IPS-18c (cell line): ENCODE results near the gene RAB10.

ENCODE experiments used
- H3K4me3 ChIP-seq: 2 replicates; pipeline ENCODE4 v1.7.0; 2013; ENCODE audit warnings: low read depth, mild to moderate bottlenecking, low read length, moderate library complexity; ENCODE audit not compliant: insufficient read depth
- H3K9me3 ChIP-seq: one replicate; pipeline ENCODE4 v1.6.1; 2013; ENCODE audit warnings: mild to moderate bottlenecking, low read length, moderate library complexity; ENCODE audit not compliant: control insufficient read depth, insufficient read depth

The RAB10 gene

DNA sequence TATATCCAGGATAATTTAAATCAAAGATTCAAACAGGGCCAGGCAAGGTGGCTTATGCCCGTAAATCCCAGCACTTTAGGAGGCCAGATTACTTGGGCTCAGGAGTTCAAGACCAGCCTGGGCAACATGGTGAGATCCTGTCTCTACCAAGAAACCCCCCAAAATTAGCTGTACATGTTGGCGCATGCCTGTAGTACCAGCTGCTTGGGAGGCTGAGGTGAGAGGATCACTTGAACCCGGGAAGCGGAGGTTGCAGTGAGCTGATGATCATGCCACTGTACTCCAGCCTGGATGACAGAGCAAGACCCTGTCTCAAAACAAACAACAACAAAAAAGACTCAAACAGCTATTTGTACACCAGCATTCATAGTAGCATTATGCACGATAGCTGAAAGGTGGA is 9.2 kb downstream of the RAB10 start:
- H3K4me3 ChIP-seq: no peak overlapping the region
- no peaks in the 10 kb centered on the region for H3K9me3 ChIP-seq

DNA sequence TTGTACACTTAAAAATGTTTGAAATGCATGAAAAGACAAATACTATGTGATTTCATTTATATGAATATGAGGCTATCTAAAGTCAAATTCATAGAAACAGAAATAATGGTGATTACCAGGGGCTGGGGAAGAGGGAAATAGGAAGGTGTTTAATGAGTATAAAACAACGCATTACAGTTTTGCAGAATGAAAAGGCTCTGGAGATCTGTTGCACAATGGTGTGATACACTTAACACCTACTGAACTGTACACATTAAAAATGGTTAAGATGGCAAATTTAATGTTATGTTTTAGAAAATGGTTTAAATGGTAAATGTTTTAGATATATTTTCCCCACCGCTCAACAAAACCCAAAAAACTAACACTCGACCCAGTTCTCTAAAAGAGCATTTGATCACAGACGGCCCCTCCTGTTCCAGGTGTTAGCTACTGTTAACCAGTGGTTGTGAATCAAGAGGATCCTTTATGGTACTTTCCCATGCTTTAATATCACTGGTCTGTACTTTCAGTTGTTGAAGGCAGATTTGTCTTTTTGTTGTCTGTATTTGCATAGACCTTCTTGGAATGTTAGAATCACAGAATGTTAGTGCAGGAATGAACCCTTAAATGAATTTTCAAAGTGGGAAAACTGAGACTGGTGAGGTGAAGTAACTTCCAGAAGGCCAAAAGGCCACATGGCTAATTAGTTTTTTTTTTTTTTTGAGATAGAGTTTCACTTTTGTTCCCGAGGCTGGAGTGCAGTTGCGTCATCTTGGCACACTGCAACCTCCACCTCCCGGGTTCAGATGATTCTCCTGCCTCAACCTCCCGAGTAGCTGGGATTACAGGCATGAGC is 10.2 kb downstream of the RAB10 start:
- Histone ChIP-seq H3K9me3 (no peaks in the 10 kb centered on the region), H3K4me3 (no peak overlapping the region)

DNA sequence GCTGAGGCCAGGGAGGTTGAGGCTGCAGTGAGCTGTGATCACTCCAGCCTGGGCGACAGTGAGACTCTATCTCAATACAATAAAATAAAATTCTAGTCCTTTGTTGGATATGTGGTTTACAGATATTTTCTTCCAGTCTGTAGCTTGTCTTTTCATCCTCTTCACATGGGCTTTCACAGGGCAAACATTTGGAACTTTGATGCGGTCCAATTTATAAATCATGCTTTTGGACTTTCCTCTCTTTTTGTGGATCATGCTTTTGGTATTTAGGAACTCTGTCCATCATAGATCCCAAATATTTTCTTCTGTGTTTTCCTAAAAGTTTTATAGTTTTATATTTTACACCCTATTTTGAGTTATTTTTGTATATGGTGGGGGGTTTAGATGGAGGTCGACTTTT is 14.9 kb downstream of the RAB10 start:
- no peaks in the 10 kb centered on the region for H3K9me3 ChIP-seq
- H3K4me3 ChIP-seq: no peak overlapping the region

DNA sequence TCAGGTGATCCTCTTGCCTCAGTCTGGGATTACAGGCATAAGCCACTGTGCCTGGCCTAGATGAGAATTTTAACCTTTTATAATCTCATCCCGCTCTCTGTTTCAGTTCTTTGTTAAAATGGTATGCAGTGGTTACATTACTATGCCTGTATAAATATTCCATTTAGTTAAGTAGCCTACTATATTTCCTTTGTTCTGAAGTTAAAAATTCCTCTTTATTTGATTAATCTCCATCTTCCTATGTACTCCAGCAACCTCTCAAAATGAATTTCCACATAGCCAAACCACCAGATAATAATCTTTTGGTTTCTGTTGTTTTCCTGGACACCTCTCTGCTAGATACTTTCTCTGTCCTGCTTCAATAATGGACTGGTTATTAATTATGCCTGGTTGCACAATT is 15.8 kb downstream of the RAB10 start:
- no peak overlapping the region for H3K4me3 ChIP-seq
- no peaks in the 10 kb centered on the region for H3K9me3 ChIP-seq

DNA sequence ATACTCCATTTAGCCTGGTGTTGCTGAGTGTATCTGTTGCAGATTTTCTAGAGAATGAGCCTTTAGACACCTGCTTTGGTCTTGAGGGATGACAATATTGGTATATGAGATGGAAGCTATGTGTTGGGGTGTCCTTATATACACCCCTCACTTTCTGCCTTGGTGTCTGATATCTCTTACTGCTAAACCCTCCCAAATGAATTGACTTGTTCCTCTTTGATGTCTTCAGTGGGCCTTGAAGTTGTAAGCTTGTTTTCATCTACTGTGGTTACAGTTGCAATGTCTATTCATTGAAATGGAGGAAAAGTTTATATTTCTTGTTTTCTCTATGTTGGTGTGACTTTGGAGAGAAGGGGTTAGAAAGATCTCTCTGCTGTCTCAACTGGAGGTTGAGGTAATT is 18.9 kb downstream of the RAB10 start:
- Histone ChIP-seq H3K9me3 (no peaks in the 10 kb centered on the region), H3K4me3 (no peak overlapping the region)

DNA sequence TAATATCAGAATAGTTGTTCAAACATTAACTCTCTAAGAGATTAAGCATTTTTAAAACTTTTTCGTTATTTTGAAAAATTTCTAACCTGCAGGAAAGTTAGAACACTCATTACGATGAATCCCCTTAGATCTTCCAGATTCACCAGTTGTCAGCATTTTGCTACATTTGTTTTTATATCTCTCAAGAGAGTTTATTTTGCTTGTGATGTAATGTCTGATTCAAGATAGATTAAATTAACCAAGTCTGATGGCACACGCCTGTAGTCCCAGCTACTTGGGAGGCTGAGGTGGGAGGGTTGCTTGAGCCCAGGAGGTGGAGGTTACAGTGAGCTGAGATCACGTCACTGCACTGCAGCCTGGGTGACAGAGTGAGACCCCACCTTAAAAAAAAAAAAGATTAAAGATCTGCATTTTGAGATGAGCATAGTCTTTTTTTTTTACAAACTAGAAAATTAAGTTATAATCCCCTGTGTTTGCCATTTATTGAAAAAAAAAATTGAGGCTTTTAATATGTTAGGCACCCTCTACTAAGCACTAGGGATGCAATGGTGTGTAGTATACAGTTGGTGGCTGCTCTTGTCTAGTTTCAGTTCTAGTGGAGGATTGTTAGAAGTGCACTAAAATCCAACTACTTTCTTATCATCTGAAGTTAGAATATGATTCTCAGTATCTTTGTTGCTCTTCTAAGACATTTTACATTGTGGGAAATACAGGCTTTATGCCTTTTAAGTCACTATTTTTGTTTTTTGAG is 20.9 kb downstream of the RAB10 start:
- H3K4me3 ChIP-seq: no peak overlapping the region
- no peaks in the 10 kb centered on the region for H3K9me3 ChIP-seq

DNA sequence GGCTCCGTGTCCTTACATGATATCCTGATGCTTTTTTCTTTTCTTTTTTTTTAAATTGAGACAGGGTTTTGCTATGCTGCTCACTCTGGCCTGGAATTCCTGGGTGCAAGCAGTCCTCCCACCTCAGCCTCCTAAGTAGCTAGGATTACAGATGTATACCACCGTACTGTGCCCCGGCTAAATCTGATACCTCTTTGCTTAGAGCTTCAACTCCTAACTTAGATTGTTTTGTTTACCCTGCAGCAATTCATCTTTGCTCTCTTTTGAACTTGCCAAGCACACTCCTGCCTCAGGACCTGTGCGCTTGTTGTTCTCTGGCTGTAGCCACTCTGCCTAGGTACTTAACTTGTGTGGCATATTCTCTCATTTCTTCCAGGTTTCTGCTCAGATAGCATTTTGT is 24.5 kb downstream of the RAB10 start:
- Histone ChIP-seq H3K4me3 (no peak overlapping the region), H3K9me3 (no peaks in the 10 kb centered on the region)

DNA sequence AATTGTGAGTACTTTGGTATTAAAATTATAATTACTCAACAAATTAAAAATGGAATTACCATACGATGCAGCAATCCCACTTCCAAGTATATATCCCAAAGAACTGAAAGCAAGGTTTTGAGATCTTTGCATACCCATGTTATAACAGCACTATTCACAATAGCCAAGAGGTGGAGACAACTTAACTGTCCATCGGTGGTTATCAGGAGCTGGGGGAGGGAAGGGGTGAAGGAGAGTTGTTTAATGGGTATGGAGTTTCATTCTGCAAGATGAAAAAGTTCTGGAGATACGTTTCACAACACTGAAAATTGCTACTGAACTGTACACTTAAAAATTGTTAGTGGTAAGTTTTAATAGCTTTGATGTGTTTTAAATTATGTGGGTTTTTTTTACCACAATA is 25.7 kb downstream of the RAB10 start:
- no peaks in the 10 kb centered on the region for H3K9me3 ChIP-seq

DNA sequence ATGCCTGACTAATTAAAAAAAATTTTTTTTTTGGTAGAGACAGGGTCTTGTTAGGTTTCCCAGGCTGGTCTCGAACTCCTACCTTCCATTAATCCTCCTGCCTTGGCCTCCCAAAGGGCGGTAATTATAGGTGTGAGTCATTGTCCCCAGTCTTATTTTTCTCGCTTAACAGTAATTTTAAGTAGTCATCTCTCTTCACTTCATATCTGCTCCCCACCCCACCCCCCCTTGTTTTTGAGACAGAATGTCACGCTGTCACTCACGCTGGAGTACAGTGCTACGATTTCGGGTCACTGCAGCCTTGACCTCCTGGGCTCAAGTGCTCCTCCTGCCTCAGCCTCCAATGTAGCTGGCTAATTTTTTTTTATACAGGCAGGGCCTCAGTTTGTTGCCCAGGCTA is 27.7 kb downstream of the RAB10 start:
- Histone ChIP-seq H3K9me3 (no peaks in the 10 kb centered on the region), H3K4me3 (no peak overlapping the region)

More for the DNA sequence above, 25.7 kb downstream of the RAB10 start:
- H3K4me3 ChIP-seq: no peak overlapping the region

DNA sequence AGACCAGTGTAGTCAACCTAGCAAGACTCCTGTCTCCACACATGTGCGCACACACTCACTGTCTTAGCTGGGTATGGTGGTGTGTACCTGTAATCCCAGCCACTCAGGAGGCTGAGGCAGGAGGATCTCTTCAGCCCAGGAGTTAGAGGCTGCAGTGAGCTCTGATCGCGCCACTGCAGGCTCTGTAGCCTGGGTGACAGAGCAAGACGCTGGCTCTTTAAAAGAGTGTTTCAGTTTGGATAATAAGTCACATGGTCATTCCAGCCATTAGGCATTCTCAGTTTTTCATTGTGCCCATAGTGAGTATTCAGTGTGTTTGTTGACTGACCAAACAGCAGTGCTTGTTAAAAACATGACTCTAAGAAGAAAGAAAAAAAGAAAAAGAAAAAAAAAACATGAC is 31.0 kb downstream of the RAB10 start:
- no peak overlapping the region for H3K4me3 ChIP-seq
- no peaks in the 10 kb centered on the region for H3K9me3 ChIP-seq

DNA sequence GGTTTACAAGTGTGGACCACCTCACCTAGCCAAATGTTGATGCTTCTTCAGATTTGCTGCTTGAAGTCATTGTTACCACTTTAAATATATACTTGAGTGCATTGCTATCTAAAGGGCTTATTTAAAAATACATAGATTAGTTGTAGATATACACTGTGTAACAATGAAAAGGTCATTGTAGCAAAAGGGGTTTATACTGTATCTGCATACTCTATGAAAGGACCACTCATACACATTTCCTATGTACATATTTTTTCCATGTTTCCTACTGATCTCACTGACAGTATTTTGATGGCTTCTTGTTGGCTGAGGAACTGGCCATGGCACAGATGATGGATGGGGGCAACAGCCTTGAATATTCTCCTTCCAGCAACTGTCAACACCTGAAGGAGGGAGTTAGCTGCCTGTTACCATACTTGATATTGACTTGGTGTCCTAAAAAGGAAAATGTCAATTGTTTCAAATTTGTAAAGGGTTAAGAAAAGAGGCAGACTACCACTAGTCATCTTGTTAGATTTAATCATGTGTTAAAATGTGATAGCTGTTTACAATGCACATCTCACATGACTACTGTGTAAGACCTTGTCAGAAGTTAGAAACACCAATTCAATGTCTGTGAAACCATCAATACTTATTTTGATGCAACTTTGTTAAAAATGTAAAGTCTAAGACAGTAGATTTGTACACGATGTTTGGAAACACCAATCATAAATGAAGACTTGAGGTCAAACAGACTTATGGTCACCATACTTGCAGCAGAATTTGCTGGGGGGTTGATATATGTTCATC is 33.5 kb downstream of the RAB10 start:
- Histone ChIP-seq H3K9me3 (no peaks in the 10 kb centered on the region), H3K4me3 (no peak overlapping the region)

DNA sequence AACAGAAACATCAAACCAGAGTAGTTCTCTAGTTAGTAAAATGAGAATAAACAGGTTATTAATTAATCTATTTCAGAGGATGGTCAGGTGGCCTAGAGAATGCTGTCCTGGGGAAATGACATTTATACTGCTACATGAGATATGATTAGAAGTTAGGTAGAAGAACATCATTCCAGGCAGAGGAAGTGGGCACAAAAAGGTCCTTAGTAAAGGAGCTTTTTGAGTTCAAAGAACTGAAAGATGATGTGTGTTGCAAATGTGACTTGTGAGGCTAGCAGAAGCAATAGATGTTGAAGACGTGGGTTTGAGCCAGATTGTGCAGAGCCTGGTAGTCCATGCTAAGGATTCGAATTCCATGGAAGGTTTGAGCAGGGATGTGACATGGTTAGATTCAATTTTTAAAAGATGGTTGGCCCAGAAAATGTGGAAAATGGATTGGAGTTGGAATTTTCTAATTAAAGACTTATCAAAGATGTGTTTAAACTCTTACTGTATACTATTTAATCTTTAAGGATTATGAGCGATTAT is 34.2 kb downstream of the RAB10 start:
- H3K9me3 ChIP-seq: no peaks in the 10 kb centered on the region
- no peak overlapping the region for H3K4me3 ChIP-seq

DNA sequence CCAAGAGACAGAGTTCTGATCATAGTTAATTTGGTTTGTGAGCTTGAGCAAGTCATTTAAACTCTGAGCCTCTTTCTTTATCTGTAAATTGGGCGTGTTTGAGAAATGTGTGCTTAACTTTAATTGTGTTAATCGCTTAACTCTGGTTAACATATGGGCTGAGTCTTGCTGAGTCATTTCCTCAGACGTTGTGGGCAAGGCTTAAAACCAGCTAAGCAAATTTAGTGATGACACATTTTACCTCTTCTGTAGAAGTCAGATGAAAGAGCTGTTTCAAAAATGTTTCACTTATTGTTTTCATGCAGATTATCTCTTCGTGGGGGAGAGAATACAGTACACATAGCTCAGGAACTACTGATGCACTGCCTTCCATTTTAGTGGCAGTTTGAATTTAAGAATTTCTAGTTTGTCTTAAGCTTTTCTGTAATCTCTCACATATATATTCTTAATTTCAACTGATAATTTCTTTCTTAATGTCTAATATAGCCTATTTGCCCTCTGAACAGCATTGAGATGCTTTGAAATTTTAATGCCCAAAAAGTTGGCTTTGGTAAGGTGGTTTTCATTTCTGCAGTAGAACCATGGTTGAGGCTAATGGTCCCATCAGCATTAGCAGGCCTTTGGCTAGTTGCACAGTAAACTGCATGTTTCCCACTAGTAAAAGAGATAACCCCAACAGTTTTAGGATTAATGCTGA is 34.9 kb downstream of the RAB10 start:
- Histone ChIP-seq H3K9me3 (no peaks in the 10 kb centered on the region), H3K4me3 (no peak overlapping the region)

DNA sequence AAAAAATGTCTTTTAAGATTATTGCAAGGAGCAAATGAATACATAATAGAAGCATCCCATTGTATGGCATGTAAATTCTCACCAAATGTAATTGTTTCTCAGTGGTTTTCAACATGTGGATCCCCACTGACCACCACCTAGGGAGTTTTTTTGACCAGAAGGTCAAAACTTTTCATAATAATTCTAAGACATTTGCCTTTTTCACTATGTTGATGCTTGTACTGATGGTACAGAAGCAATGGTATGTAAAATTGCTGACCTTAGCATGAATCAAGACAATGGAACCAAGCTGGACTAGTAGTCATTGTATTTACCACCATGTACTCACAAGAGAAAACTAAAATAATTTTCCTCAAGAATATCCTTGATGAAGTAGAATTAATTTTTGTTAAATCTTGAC is 36.8 kb downstream of the RAB10 start:
- no peaks in the 10 kb centered on the region for H3K9me3 ChIP-seq
- no peak overlapping the region for H3K4me3 ChIP-seq

DNA sequence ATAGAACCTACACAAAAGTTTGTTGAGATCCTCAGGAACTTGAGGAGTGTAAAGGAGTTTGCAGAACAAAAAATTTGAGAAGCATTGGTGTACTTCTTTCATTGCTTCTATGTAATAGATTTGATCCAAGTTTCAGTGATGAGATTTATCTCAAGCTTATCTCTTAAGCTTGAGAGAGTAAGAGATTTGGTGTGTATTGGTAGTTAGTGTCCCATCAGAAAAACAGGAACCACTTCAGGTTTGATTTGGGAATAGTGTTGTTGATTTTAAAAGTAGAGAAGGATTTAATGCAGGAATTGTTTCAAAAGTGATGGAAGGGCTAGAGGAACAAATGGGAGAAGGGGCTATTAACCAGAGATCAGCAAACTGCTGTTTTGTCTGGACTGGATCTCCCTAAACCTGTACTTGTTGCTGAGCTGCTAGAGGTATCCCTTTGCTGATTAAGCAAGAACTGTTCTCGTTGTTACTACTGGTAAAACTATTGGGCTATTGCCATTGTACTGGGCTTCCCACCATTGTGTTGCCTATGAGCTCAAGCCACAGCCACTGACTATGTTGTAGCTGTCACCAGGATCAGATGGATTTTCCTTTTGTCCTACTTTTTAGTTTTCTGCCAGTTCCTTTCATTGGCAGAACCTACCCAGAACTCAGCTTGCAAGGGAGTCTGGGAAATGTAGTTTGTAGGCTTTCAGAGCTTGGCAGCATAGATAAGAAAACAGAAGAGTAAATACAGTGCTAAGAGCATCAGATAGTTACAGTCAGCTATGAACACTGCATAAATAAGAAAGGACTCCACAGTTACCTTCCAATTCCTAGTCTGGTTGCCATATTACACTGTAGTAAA is 39.3 kb downstream of the RAB10 start:
- H3K4me3 ChIP-seq: no peak overlapping the region

DNA sequence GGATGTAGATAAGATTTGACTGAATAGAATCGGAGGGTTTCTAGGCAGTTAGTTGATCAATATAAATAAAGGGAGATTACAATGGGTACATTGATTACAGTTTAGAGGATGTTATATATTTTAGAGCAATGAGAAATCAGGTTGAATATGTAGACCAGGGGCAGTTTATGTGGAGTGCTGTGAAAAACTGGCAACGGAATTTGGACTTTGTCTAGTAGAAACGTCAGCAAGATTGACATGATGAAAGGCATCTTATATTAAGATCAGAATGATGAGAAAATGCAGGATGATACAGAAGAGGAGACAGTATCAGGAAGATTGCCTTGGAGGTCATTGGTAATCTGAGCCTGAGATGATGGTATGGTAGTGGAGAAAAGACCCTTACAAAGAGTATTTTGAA is 39.9 kb downstream of the RAB10 start:
- H3K9me3 ChIP-seq: no peaks in the 10 kb centered on the region
- H3K4me3 ChIP-seq: no peak overlapping the region

More for the DNA sequence above, 39.3 kb downstream of the RAB10 start:
- H3K9me3 ChIP-seq: no peaks in the 10 kb centered on the region
